Stomach (tissue), 9 donors: ENCODE data around the gene PMEPA1. TPM values are rescaled to one million over a fixed set of nuclear protein-coding genes. Genes with fewer than 3 reads are reported as not detected.
A peak's percentile ranks its signal among the peaks of the same experiment; 100 is the strongest.

Experiments used
- DNase-seq, 2 donors: peaks; one replicate each; pipeline versions ENCODE4 v3.0.0 to v3.0.0-alpha.2; 2013 to 2019
- H3K27ac ChIP-seq, 5 donors: fragments of 200-600 bp in 4 of 5; sonication (generic) in 4 of 5; one replicate each; pipeline ENCODE4 v1.5.1; 2013 to 2019; ENCODE audit warnings: mild to moderate bottlenecking in 1 of 5, moderate library complexity in 1 of 5
- H3K27me3 ChIP-seq, 3 donors: fragments of 200-600 bp; sonication (generic); one replicate each; pipeline ENCODE4 v1.5.1; 2017 to 2019; ENCODE audit warnings: mixed run types in 1 of 3
- H3K36me3 ChIP-seq, 4 donors: fragments of 200-600 bp; sonication (generic); 1 replicate in 3 of 4; 2 replicates in 1 of 4; pipeline ENCODE4 v1.5.1; 2016 to 2019
- H3K4me1 ChIP-seq, 4 donors: fragments of 200-600 bp; sonication (generic); one replicate each; pipeline ENCODE4 v1.5.1; 2016 to 2019
- H3K4me3 ChIP-seq, 4 donors: fragments of 200-600 bp; sonication (generic) in 3 of 4; one replicate each; pipeline ENCODE4 v1.5.1; 2016 to 2019; ENCODE audit warnings: mild to moderate bottlenecking in 1 of 4
- H3K9me3 ChIP-seq, 4 donors: fragments of 200-600 bp; sonication (generic); one replicate each; pipeline ENCODE4 v1.5.1; 2016 to 2019
- EP300 ChIP-seq: sonication (generic); formaldehyde crosslinking; IDR thresholded peaks from one replicate; pipeline ENCODE4 v1.6.1; 2017; ENCODE audit warnings: antibody characterized with exemption
- POLR2A ChIP-seq, 4 donors: fragments of 450-650 bp; IDR thresholded peaks; one replicate each; pipeline ENCODE4 v1.6.1; 2016; ENCODE audit warnings: antibody characterized with exemption in 4 of 4, control low read depth in 2 of 4, mild to moderate bottlenecking in 1 of 4, moderate library complexity in 1 of 4
- POLR2AphosphoS5 ChIP-seq, 3 donors: sonication (generic); formaldehyde crosslinking; IDR thresholded peaks; one replicate each; pipeline ENCODE4 v1.6.1; 2016; ENCODE audit warnings: antibody characterized with exemption in 3 of 3
- WGBS, 5 donors: extraction: QIAGEN DNeasy Blood & Tissue Kit in 3 of 5; methylation state at CpG; one replicate each; pipeline versions ENCODE4 v1.1.5 to v1.1.7; 2013 to 2018; 5-methylcytosine and 5-hydroxymethylcytosine counted together
- intact Hi-C: fragments of 100-400 bp; cut with DNase I; formaldehyde crosslinking; loops from one replicate; pipeline ENCODE4 v1.15.1; 2023; ENCODE audit warnings: low total_unique reads
- polyA plus RNA-seq, 3 donors: library from polyadenylated mRNA; stranded (reverse); fragments of 200-250 nt; gene quantifications; one replicate each; pipeline ENCODE4 v1.2.3, GENCODE V29; 2013
- total RNA-seq, 5 donors: library from RNA; depleted of rRNA; stranded (reverse); fragments of >200 nt; gene quantifications; one replicate each; pipeline versions ENCODE4 v1.1.0 to v1.2.3, GENCODE V29; 2014 to 2016
- TF ChIP-seq, protein P1 (sequence below), 7 experiments: fragments of 450-650 bp in 4 of 7; fragments of 200-600 bp in 3 of 7; sonication (generic) in 3 of 7; IDR thresholded peaks; one replicate each; pipeline ENCODE4 v1.5.1; 2016 to 2019; ENCODE audit warnings: antibody characterized with exemption in 7 of 7, control low read depth in 2 of 7, mild to moderate bottlenecking in 1 of 7
- donor health status: healthy with polysubstance abuse.
- donor health status: Bipolar disorder and iron deficiency.
- donor health status: healthy.

The PMEPA1 gene
- total and polyA plus RNA-seq, 8 donors = 5.3 to 17.2 (median 8.0) TPM; not detected in 1

GRCh38 chr20:57723816-57724215 lies 14.0 kb upstream of the PMEPA1 start:
- Histone ChIP-seq H3K36me3 (no peaks in the 10 kb centered on the region), H3K4me3 (no peak overlapping the region), H3K9me3 (no peaks in the 10 kb centered on the region), H3K4me1 (peaks cover 2 to 6% (median 4%) of the 10 kb centered on the region in 4 donors), H3K27me3 (no peaks in the 10 kb centered on the region), H3K27ac (no peak overlapping the region)
- intact Hi-C loops = no loop called here
- WGBS, 5 donors = 87 to 97% (median 89%) methylated on average over 7 of the region's 7 CpGs
- no peak for TF ChIP-seq POLR2AphosphoS5 (IDR thresholded peaks at IDR 0.05)
- TF ChIP-seq, protein P1, sequence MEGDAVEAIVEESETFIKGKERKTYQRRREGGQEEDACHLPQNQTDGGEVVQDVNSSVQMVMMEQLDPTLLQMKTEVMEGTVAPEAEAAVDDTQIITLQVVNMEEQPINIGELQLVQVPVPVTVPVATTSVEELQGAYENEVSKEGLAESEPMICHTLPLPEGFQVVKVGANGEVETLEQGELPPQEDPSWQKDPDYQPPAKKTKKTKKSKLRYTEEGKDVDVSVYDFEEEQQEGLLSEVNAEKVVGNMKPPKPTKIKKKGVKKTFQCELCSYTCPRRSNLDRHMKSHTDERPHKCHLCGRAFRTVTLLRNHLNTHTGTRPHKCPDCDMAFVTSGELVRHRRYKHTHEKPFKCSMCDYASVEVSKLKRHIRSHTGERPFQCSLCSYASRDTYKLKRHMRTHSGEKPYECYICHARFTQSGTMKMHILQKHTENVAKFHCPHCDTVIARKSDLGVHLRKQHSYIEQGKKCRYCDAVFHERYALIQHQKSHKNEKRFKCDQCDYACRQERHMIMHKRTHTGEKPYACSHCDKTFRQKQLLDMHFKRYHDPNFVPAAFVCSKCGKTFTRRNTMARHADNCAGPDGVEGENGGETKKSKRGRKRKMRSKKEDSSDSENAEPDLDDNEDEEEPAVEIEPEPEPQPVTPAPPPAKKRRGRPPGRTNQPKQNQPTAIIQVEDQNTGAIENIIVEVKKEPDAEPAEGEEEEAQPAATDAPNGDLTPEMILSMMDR (IDR thresholded peaks at IDR 0.05) = no peak
- no peak for TF ChIP-seq POLR2A (IDR thresholded peaks at IDR 0.05)
- no peak for TF ChIP-seq EP300
- DNase-seq = no peak

- WGBS, 5 donors = 69 to 78% (median 73%) methylated on average over 4 of the region's 4 CpGs
- TF ChIP-seq EP300 (no peak), POLR2A (IDR thresholded peaks at IDR 0.05) (no peak), POLR2AphosphoS5 (IDR thresholded peaks at IDR 0.05) (no peak)
- TF ChIP-seq, protein P1 (IDR thresholded peaks at IDR 0.05) = no peak
- intact Hi-C loops = no loop called here
- no peaks in the 10 kb centered on the region for H3K27me3 ChIP-seq
- no peak overlapping the region for H3K27ac ChIP-seq
- H3K4me1 ChIP-seq = peaks cover 5 to 32% (median 19%) of the 10 kb centered on the region in 4 donors
- no peaks in the 10 kb centered on the region for H3K9me3 ChIP-seq
- no peak overlapping the region for H3K4me3 ChIP-seq
- no peaks in the 10 kb centered on the region for H3K36me3 ChIP-seq
- DNase-seq = no peak
Observed at GRCh38 chr20:57719951-57720350, 10.1 kb upstream of the PMEPA1 start.

DNA sequence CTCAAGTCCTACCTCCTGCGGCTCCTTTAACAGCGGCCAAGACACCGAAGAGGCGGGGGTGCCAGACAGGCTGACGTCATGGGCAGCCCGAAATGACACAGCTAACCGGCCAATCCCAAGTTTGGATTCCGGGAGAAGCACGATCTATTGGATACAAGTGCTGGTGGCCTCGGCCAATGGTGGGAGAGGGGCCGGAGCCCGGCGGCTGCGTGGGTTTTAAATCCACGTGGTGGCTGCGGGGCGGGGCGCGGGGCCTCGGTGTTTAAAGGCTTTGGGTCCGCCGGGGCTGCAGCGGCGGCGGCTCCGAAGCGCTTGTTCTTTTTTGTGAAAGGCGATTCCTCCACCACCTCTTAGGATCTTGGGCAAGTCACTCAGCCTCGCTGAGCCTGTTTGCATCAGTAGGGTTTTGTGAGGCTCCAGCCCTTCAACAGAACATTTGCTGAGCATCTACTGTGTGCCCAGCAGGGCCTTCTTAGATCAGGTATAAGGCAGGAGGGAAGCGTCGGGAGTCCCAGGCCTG lies 8.7 kb upstream of the PMEPA1 start:
- intact Hi-C loops = no loop called here
- no peaks in the 10 kb centered on the region for H3K9me3 ChIP-seq
- WGBS, 5 donors = 0 to 1% (median 1%) methylated on average over 27 to 31 of the region's 31 CpGs
- TF ChIP-seq, protein P1 (IDR thresholded peaks at IDR 0.05) = no peak
- TF ChIP-seq POLR2AphosphoS5 (IDR thresholded peaks at IDR 0.05) = peak in 2 of 3 donors; percentile 38 to 70
- no peaks in the 10 kb centered on the region for H3K36me3 ChIP-seq
- H3K27me3 ChIP-seq = no peaks in the 10 kb centered on the region
- H3K4me1 ChIP-seq = peaks cover 5 to 46% (median 28%) of the 10 kb centered on the region in 4 donors
- H3K27ac ChIP-seq = peak overlapping the region in 1 of 5 donors; percentile 31
- peak overlapping the region; percentile 22 to 36 (median 28) for H3K4me3 ChIP-seq
- peak; percentile 98 for DNase-seq

DNA sequence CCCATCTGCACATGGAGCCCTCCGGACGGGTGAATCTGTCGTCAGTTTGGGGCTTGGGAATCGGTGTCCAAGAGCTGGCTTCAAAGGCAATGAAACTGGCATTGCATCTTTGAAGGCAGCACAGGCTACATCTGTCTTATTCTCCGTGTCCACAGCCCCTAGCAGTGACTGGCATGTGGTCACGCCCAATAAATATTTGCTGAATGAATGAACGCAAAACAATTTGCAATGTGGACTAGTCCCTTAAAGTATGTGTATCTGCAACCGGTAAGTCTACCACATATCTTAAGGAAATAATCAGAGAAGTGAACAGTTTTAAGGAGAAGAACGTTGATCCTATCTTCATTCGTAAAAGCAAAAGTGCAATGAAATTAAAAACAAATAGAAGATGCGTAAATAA lies 8.0 kb upstream of the PMEPA1 start:
- Histone ChIP-seq H3K4me3 (peak overlapping the region in 1 of 4 donors; percentile 32), H3K27ac (no peak overlapping the region), H3K4me1 (peaks cover 5 to 54% (median 32%) of the 10 kb centered on the region in 4 donors), H3K36me3 (no peaks in the 10 kb centered on the region), H3K27me3 (no peaks in the 10 kb centered on the region), H3K9me3 (no peaks in the 10 kb centered on the region)
- intact Hi-C loops = no loop called here
- no peak for DNase-seq
- TF ChIP-seq, protein P1 (IDR thresholded peaks at IDR 0.05) = no peak
- TF ChIP-seq POLR2AphosphoS5 (IDR thresholded peaks at IDR 0.05) (peak in 1 of 3 donors; percentile 18), EP300 (no peak), POLR2A (IDR thresholded peaks at IDR 0.05) (no peak)
- 30 to 51% (median 39%) methylated on average over 11 of the region's 11 CpGs for WGBS, 5 donors
